ENCODE results near the gene SYCP3. TPM values are rescaled to one million over a fixed set of nuclear protein-coding genes. Genes with fewer than 3 reads are reported as not detected.

Gene SYCP3
- total and polyA plus RNA-seq, 2 of the 13 experiments (the other 11 are each of a cell fraction or from before 2014, with no cell fraction given): not detected

DNA sequence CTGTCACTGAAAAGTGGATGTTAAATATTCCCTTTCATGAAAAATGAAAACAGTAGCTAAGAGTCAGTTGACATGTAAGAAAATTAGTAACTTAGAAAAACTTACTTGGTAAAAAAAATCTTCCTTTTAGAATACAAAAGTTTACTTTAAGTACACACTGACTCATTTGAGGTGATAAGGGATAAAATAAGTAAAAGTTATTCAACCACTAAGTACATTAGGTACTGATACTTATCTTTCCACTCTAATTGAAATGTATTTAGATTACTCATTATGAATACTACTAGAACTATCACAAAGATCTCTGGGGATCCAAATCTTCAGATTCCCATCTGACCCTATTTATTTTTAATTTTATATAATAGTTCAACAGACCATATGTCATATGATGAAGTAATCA is 12.2 kb downstream of the SYCP3 start:
- Histone ChIP-seq H2AFZ (ENCODE audit: low read length) (no peak overlapping the region), H3K9me3 (ENCODE audit: low read length) (no peaks in the 10 kb centered on the region), H3K4me3 (replicated peaks in 1 of 3; ENCODE audit: insufficient read depth in 1 of 3, low read depth in 2 of 3, low read length in 3 of 3) (no peak overlapping the region), H3K36me3 (replicated peaks in 1 of 2; ENCODE audit: control insufficient read depth in 1 of 2, insufficient read depth in 2 of 2, low read length in 2 of 2) (peaks cover 2 to 55% of the 10 kb centered on the region in 2 experiments), H4K20me1 (ENCODE audit: insufficient read depth, low read length) (no peaks in the 10 kb centered on the region), H3K4me2 (ENCODE audit: low read depth, low read length) (no peak overlapping the region), H3K9ac (ENCODE audit: insufficient read depth, low read depth, low read length) (no peak overlapping the region), H3K27me3 (ENCODE audit: control insufficient read depth in 1 of 2, insufficient read depth in 2 of 2, low read length in 2 of 2) (no peaks in the 10 kb centered on the region), H3K27ac (ENCODE audit: extremely low read length, insufficient read depth, low read length) (no peak overlapping the region), H3K79me2 (ENCODE audit: insufficient read depth, low read length) (no peaks in the 10 kb centered on the region), H3K4me1 (ENCODE audit: insufficient read depth, low read length) (no peaks in the 10 kb centered on the region)
- FAIRE-seq (no peak), DNase-seq (ENCODE audit: low spot score) (no peak), ATAC-seq (no peak)
- intact Hi-C loops (cut with micrococcal nuclease; ENCODE audit: unreplicated experiment): no loop called here
- ChIA-PET CTCF (ENCODE audit: low intra/inter-chr PET ratio, low total read pairs) (no interaction called here), POLR2A (no interaction called here)
- no peak for TF ChIP-seq NFKB2 (CRISPR knock-in tag; IDR thresholded peaks at IDR 0.05; ENCODE audit: borderline replicate concordance)
- no peak for TF ChIP-seq ZNF232 (CRISPR knock-in tag; IDR thresholded peaks at IDR 0.05; ENCODE audit: borderline replicate concordance)
- TF ChIP-seq SMARCC2 (IDR thresholded peaks at IDR 0.05): no peak
- TF ChIP-seq ZFYVE20 (CRISPR knock-in tag; IDR thresholded peaks at IDR 0.05; ENCODE audit: borderline replicate concordance, low read depth): no peak
- no peak for TF ChIP-seq KDM5A (IDR thresholded peaks at IDR 0.05; ENCODE audit: borderline replicate concordance, low read length)
- no peak for TF ChIP-seq KLF15 (CRISPR knock-in tag; IDR thresholded peaks at IDR 0.05; ENCODE audit: borderline replicate concordance)
- no peak for TF ChIP-seq HOXA3 (CRISPR knock-in tag; IDR thresholded peaks at IDR 0.05)
- TF ChIP-seq YEATS2 (CRISPR knock-in tag; IDR thresholded peaks at IDR 0.05; ENCODE audit: borderline replicate concordance): no peak
- TF ChIP-seq ELF4 (CRISPR knock-in tag; IDR thresholded peaks at IDR 0.05; ENCODE audit: borderline replicate concordance): no peak
- TF ChIP-seq ZNF484 (CRISPR knock-in tag; IDR thresholded peaks at IDR 0.05; ENCODE audit: borderline replicate concordance, low read depth): no peak
- no peak for TF ChIP-seq ATF7 (IDR thresholded peaks at IDR 0.05)
- TF ChIP-seq ATF7 (CRISPR knock-in tag; IDR thresholded peaks at IDR 0.05): no peak
- TF ChIP-seq CSRNP1 (CRISPR knock-in tag; IDR thresholded peaks at IDR 0.05): no peak
- no peak for TF ChIP-seq TAF15 (IDR thresholded peaks at IDR 0.05; ENCODE audit: low read depth, low read length, poor library complexity, severe bottlenecking)
- in situ Hi-C loops (cut with HindIII; ENCODE audit: extremely low pct_ligation_motif_present, low pct_unique_long_range_greater_than_20kb): no loop called here
- BruUV-seq (replicated peaks): no TSS peak
